Nephron progenitor cell (in vitro differentiated cells): Measurements from ENCODE around the gene EIF2B4.

Experiments used
- DNase-seq: peaks from one replicate; pipeline ENCODE4 v3.0.0; 2021
- H3K27ac Mint-ChIP-seq: 2 replicates; pipeline ENCODE4 v1.8.0; 2021; ENCODE audit warnings: mild to moderate bottlenecking, moderate library complexity, mixed read lengths
- H3K27me3 Mint-ChIP-seq: 2 replicates; pipeline ENCODE4 v1.8.0; 2021; ENCODE audit warnings: mild to moderate bottlenecking, low read depth, mixed read lengths; ENCODE audit not compliant: poor library complexity
- H3K36me3 Mint-ChIP-seq: 2 replicates; pipeline ENCODE4 v1.8.0; 2021; ENCODE audit warnings: low read depth, mixed read lengths
- H3K4me1 Mint-ChIP-seq: 2 replicates; pipeline ENCODE4 v1.8.0; 2021; ENCODE audit warnings: mixed read lengths
- H3K4me3 Mint-ChIP-seq: 2 replicates; pipeline ENCODE4 v1.8.0; 2021; ENCODE audit warnings: mild to moderate bottlenecking, moderate library complexity, mixed read lengths
- H3K9me3 Mint-ChIP-seq: 2 replicates; pipeline ENCODE4 v1.8.0; 2021; ENCODE audit warnings: mild to moderate bottlenecking, moderate library complexity, mixed read lengths
- TF ChIP-seq, protein P1 (sequence below): fragments of 200-600 bp; sonication (generic); IDR thresholded peaks from 2 replicates; pipeline ENCODE4 v1.5.0; 2021; ENCODE audit warnings: antibody characterized with exemption

Gene EIF2B4

GRCh38 chr2:27381577-27382181 lies 11.5 kb upstream of the EIF2B4 start:
- DNase-seq = no peak
- H3K36me3 Mint-ChIP-seq = peaks cover 52% of the 10 kb centered on the region
- H3K4me3 Mint-ChIP-seq = peak overlapping the region; percentile 95
- H3K9me3 Mint-ChIP-seq = no peaks in the 10 kb centered on the region
- H3K4me1 Mint-ChIP-seq = peaks cover 39% of the 10 kb centered on the region
- peaks cover 9% of the 10 kb centered on the region for H3K27me3 Mint-ChIP-seq
- TF ChIP-seq, protein P1, sequence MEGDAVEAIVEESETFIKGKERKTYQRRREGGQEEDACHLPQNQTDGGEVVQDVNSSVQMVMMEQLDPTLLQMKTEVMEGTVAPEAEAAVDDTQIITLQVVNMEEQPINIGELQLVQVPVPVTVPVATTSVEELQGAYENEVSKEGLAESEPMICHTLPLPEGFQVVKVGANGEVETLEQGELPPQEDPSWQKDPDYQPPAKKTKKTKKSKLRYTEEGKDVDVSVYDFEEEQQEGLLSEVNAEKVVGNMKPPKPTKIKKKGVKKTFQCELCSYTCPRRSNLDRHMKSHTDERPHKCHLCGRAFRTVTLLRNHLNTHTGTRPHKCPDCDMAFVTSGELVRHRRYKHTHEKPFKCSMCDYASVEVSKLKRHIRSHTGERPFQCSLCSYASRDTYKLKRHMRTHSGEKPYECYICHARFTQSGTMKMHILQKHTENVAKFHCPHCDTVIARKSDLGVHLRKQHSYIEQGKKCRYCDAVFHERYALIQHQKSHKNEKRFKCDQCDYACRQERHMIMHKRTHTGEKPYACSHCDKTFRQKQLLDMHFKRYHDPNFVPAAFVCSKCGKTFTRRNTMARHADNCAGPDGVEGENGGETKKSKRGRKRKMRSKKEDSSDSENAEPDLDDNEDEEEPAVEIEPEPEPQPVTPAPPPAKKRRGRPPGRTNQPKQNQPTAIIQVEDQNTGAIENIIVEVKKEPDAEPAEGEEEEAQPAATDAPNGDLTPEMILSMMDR = no peak
- H3K27ac Mint-ChIP-seq = peak overlapping the region; percentile 100

DNA sequence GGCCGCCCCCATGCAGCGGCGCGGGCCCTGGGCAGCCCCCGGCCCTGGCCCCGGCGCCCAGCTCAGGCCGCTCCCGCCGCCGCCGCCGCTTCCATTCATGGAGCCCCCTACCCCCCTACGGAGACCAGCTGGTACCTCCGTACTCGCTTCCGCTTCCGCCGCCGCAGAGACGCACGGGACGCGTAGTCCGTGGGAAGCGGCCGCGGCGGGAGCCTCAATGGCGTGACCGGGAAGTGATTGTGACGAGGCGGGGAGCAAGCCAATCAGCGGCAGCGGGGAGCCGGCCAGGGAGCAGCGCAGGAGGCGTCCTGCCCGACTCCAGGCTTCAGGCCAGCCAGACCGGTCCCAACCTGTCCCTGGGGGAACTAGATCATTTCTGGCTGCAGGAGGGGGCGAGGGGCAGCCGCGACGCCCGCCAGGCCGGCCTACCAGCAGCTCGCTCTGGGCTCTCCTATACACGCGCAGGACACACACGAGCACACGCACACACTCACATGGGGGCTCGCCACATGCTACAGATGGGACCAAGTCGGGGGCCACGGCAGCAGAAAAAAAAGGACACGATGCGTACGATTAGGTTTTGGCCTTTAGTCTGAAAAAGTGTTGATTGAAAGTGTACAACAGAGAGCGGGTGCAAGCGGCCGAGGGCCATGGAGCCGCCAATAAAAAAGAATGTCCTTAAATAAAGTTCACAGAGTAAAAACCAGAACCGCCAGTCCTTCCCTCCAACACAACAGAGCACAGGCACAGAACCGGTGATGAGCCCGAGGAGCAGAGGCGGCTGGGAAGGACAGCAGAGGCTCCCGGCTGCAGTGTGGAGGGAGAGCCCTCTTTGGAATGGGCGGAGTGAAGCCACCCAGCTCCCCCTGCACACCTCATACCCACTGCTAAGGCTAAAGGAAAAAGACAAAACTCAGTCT lies 10.7 kb upstream of the EIF2B4 start, which contains the start of gene ZNF513:
ZNF513 (minus strand) TSS at position 109 of the 920 bp plus-strand sequence. CDS start 208 bp downstream, outside the sequence.
- Mint-ChIP-seq H3K4me1 (peaks cover 39% of the 10 kb centered on the region), H3K27me3 (peaks cover 9% of the 10 kb centered on the region), H3K36me3 (peaks cover 52% of the 10 kb centered on the region), H3K27ac (peak within 1 kb of the TSS; percentile 100), H3K4me3 (peak within 1 kb of the TSS; percentile 95), H3K9me3 (no peaks in the 10 kb centered on the region)
- peak; percentile 92 for DNase-seq
- TF ChIP-seq, protein P1 = no peak

DNA sequence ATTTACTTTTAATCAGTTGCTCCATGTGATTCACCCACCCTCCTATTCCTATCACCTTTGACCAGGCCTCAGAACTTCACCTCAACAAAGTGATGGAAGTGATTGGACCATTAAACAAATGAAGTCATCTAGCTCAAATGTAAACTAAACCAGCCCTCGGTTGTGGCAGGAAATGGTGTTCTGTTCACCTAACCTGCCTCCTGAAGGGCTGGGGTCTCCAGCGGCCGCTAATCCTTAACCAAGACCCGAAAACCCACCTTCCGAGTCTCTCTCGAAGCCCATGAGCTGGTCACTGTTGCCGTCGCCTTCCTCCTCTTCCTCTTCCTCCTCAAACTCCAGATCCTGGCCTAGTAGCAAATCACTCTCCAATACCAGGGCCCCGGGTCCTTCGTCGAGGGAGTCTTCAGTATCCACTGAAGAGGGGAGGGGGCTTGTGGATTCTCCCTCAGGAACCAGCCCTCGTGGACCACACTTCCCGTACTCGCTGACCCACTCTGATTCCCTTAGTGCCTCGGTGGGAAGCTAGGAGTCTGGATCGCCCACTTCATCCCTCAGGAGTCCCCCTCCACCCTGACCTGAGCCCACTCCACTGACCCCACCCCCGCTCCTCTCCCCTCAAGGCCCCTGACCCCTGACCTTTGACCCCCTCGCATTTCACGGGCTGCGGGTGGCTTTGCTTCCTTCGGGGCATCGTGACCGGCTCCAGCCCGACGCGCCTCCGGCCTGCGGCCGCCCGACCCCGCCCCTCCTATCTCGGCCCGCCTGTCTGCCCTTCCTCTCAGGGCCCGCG lies 9.9 kb upstream of the EIF2B4 start:
- H3K27me3 Mint-ChIP-seq = peaks cover 4% of the 10 kb centered on the region

GRCh38 chr2:27379383-27379835 lies 9.3 kb upstream of the EIF2B4 start:
- H3K36me3 Mint-ChIP-seq = peaks cover 52% of the 10 kb centered on the region
- H3K27ac Mint-ChIP-seq = peak overlapping the region; percentile 96
- DNase-seq = no peak
- H3K9me3 Mint-ChIP-seq = no peaks in the 10 kb centered on the region
- peak overlapping the region; percentile 95 for H3K4me3 Mint-ChIP-seq
- peaks cover 39% of the 10 kb centered on the region for H3K4me1 Mint-ChIP-seq
- TF ChIP-seq, protein P1 = no peak
- peaks cover 4% of the 10 kb centered on the region for H3K27me3 Mint-ChIP-seq

More for the DNA sequence above, 9.9 kb upstream of the EIF2B4 start:
- Mint-ChIP-seq H3K27ac (peak overlapping the region; percentile 96), H3K4me3 (peak overlapping the region; percentile 95), H3K9me3 (no peaks in the 10 kb centered on the region), H3K4me1 (peaks cover 39% of the 10 kb centered on the region), H3K36me3 (peaks cover 49% of the 10 kb centered on the region)
- TF ChIP-seq, protein P1 = no peak
- peak; percentile 79 for DNase-seq

GRCh38 chr2:27378809-27379290 lies 8.7 kb upstream of the EIF2B4 start:
- peaks cover 52% of the 10 kb centered on the region for H3K36me3 Mint-ChIP-seq
- H3K4me1 Mint-ChIP-seq = peaks cover 39% of the 10 kb centered on the region
- H3K4me3 Mint-ChIP-seq = peak overlapping the region; percentile 95

More at GRCh38 chr2:27378809-27379290, 8.7 kb upstream of the EIF2B4 start:
- peaks cover 4% of the 10 kb centered on the region for H3K27me3 Mint-ChIP-seq
- no peaks in the 10 kb centered on the region for H3K9me3 Mint-ChIP-seq
- TF ChIP-seq, protein P1 = no peak
- DNase-seq = no peak
- H3K27ac Mint-ChIP-seq = peak overlapping the region; percentile 96
